Fibroblast of skin of right biceps (primary cell): Measurements from ENCODE around the gene MPIG6B.

Experiments
- DNase-seq: peaks from one replicate; pipeline ENCODE4 v3.0.0-alpha.2; 2013

Gene MPIG6B

GRCh38 chr6:31723245-31723979 lies at the start of gene MPIG6B:
Gene MPIG6B (plus strand): TSS chr6:31723373. CDS start chr6:31723384, 11 bp downstream.
- DNase-seq, result no peak

GRCh38 chr6:31676322-31676903 lies 46.8 kb upstream of the MPIG6B start:
- DNase-seq, result no peak

- no peak for DNase-seq
Measured at GRCh38 chr6:31676904-31677303, 46.3 kb upstream of the MPIG6B start.

GRCh38 chr6:31677955-31678354 lies 45.2 kb upstream of the MPIG6B start:
- DNase-seq, result no peak

- DNase-seq, result peak; percentile 81
Measured at GRCh38 chr6:31680226-31681134, 42.7 kb upstream of the MPIG6B start, which contains the start of gene LY6G5C. Gene LY6G5C (minus strand): TSS chr6:31681067. CDS start chr6:31680373, 694 bp downstream.

GRCh38 chr6:31681135-31681671 lies 42.0 kb upstream of the MPIG6B start:
- peak; percentile 46 for DNase-seq

GRCh38 chr6:31683591-31683990 lies 39.6 kb upstream of the MPIG6B start:
- no peak for DNase-seq

GRCh38 chr6:31686483-31686882 lies 36.7 kb upstream of the MPIG6B start:
- no peak for DNase-seq

- no peak for DNase-seq
Measured at GRCh38 chr6:31687321-31687720, 35.9 kb upstream of the MPIG6B start.

- DNase-seq, result no peak
Measured at GRCh38 chr6:31687860-31688693, 35.1 kb upstream of the MPIG6B start.

GRCh38 chr6:31689249-31690110 lies 33.7 kb upstream of the MPIG6B start:
- no peak for DNase-seq

GRCh38 chr6:31690231-31691077 lies 32.7 kb upstream of the MPIG6B start:
- DNase-seq, result no peak

- DNase-seq, result no peak
Measured at GRCh38 chr6:31691078-31691463, 32.1 kb upstream of the MPIG6B start.

GRCh38 chr6:31691564-31692108 lies 31.5 kb upstream of the MPIG6B start:
- no peak for DNase-seq

GRCh38 chr6:31692353-31692752 lies 30.8 kb upstream of the MPIG6B start:
- DNase-seq, result no peak

- DNase-seq, result no peak
Measured at GRCh38 chr6:31692886-31693285, 30.3 kb upstream of the MPIG6B start.

GRCh38 chr6:31693535-31693934 lies 29.6 kb upstream of the MPIG6B start:
- DNase-seq, result no peak

- DNase-seq, result no peak
Measured at GRCh38 chr6:31697555-31697954, 25.6 kb upstream of the MPIG6B start.

- no peak for DNase-seq
Measured at GRCh38 chr6:31700740-31701401, 22.3 kb upstream of the MPIG6B start.
